ENCODE measurements around the gene TNP1. TPM values are rescaled to one million over a fixed set of nuclear protein-coding genes. Genes with fewer than 3 reads are reported as not detected.

TNP1 gene
- total and polyA plus RNA-seq, 10 donors = not detected

- DNase-seq = no peak
- no peaks in the 10 kb centered on the region for H3K4me1 ChIP-seq
- no peaks in the 10 kb centered on the region for H3K27me3 ChIP-seq (replicated peaks in 1 of 7)
- 72 to 85% (median 82%) methylated on average over 10 of the region's 10 CpGs for WGBS, 5 donors
- TF ChIP-seq POLR2AphosphoS5 (IDR thresholded peaks at IDR 0.05) = no peak
- TF ChIP-seq POLR2A (IDR thresholded peaks at IDR 0.05) = no peak
- no peak for TF ChIP-seq CTCF (IDR thresholded peaks at IDR 0.05 in 8 of 11, conservative IDR thresholded peaks at IDR 0.05 in 3 of 11)
- H3K36me3 ChIP-seq = no peaks in the 10 kb centered on the region
- peaks cover 0 to 3% (median 0%) of the 10 kb centered on the region in 8 donors for H3K9me3 ChIP-seq
- H3K4me3 ChIP-seq = no peak overlapping the region
- intact Hi-C loops (cut with DNase I; ENCODE audit: low total_unique reads) = no loop called here
- H3K27ac ChIP-seq = no peak overlapping the region
These were observed 17.2 kb downstream of the TNP1 start for GRCh38 chr2:216842636-216843035.

- no peak for DNase-seq
- Histone ChIP-seq H3K9me3 (peaks cover 0 to 2% (median 0%) of the 10 kb centered on the region in 8 donors), H3K27me3 (replicated peaks in 1 of 7) (no peaks in the 10 kb centered on the region), H3K27ac (no peak overlapping the region), H3K4me3 (no peak overlapping the region), H3K36me3 (no peaks in the 10 kb centered on the region), H3K4me1 (no peaks in the 10 kb centered on the region)
- TF ChIP-seq POLR2AphosphoS5 (IDR thresholded peaks at IDR 0.05) (no peak), CTCF (IDR thresholded peaks at IDR 0.05 in 8 of 11, conservative IDR thresholded peaks at IDR 0.05 in 3 of 11) (no peak), POLR2A (IDR thresholded peaks at IDR 0.05) (no peak)
- 87 to 97% (median 94%) methylated on average over 3 of the region's 3 CpGs for WGBS, 5 donors
- intact Hi-C loops (cut with DNase I; ENCODE audit: low total_unique reads) = no loop called here
These were observed 20.2 kb downstream of the TNP1 start for GRCh38 chr2:216839688-216840087.

GRCh38 chr2:216838151-216838550, 21.7 kb downstream of the TNP1 start:
- no peak overlapping the region for H3K27ac ChIP-seq
- H3K36me3 ChIP-seq = no peaks in the 10 kb centered on the region
- intact Hi-C loops (cut with DNase I; ENCODE audit: low total_unique reads) = no loop called here
- H3K4me3 ChIP-seq = no peak overlapping the region
- 76 to 89% (median 79%) methylated on average over 5 of the region's 5 CpGs for WGBS, 5 donors
- H3K27me3 ChIP-seq (replicated peaks in 1 of 7) = no peaks in the 10 kb centered on the region
- no peaks in the 10 kb centered on the region for H3K9me3 ChIP-seq
- TF ChIP-seq POLR2AphosphoS5 (IDR thresholded peaks at IDR 0.05) (no peak), CTCF (IDR thresholded peaks at IDR 0.05 in 8 of 11, conservative IDR thresholded peaks at IDR 0.05 in 3 of 11) (no peak), POLR2A (IDR thresholded peaks at IDR 0.05) (no peak)
- no peaks in the 10 kb centered on the region for H3K4me1 ChIP-seq
- no peak for DNase-seq

GRCh38 chr2:216837740-216838139, 22.1 kb downstream of the TNP1 start:
- Histone ChIP-seq H3K27ac (no peak overlapping the region), H3K27me3 (replicated peaks in 1 of 7) (no peaks in the 10 kb centered on the region), H3K9me3 (no peaks in the 10 kb centered on the region), H3K4me1 (no peaks in the 10 kb centered on the region), H3K36me3 (no peaks in the 10 kb centered on the region), H3K4me3 (no peak overlapping the region)
- intact Hi-C loops (cut with DNase I; ENCODE audit: low total_unique reads) = no loop called here
- no peak for DNase-seq
- no peak for TF ChIP-seq CTCF (IDR thresholded peaks at IDR 0.05 in 8 of 11, conservative IDR thresholded peaks at IDR 0.05 in 3 of 11)
- no peak for TF ChIP-seq POLR2AphosphoS5 (IDR thresholded peaks at IDR 0.05)
- TF ChIP-seq POLR2A (IDR thresholded peaks at IDR 0.05) = no peak
- WGBS, 5 donors = 51 to 64% (median 57%) methylated on average over 6 of the region's 6 CpGs
